Panc1 (cell line): ENCODE measurements around the gene ZACN. TPM values are rescaled to one million over a fixed set of nuclear protein-coding genes. Genes with fewer than 3 reads are reported as not detected.

ENCODE experiments used
- ATAC-seq: fragments of 200-7000 bp; cut with Tn5 transposase; 2 replicates; pipeline ENCODE4 v1.9.1; 2020; ENCODE audit warnings: mild to moderate bottlenecking, moderate library complexity
- BruUV-seq: library from RNA; stranded (reverse); fragments of 400-500 nt; replicated peaks from 2 replicates; lab custom pipeline; 2021; lab: Mats Ljungman, UMichigan
- CTCF ChIA-PET: fragments of 300-600 bp; sonication (Branson Sonifier 250); formaldehyde crosslinking; loops from one replicate; lab custom pipeline; 2022; ENCODE audit warnings: antibody characterized with exemption; lab: Charles Lee
- POLR2A ChIA-PET: fragments of 300-600 bp; sonication (Branson Sonifier 250); formaldehyde crosslinking; loops from one replicate; lab custom pipeline; 2022; ENCODE audit warnings: antibody characterized with exemption; lab: Charles Lee
- DNase-seq: peaks from one replicate; pipeline ENCODE4 v3.0.0-alpha.2; 2010; ENCODE audit warnings: low read depth, low spot score
- H3K27ac ChIP-seq: 2 replicates; pipeline ENCODE4 v1.5.1; 2011; ENCODE audit warnings: mild to moderate bottlenecking, low read length, inconsistent platforms
- H3K27me3 ChIP-seq: fragments of 200-500 bp; sonication (Bioruptor generic); 2 replicates; pipeline ENCODE4 v1.6.0; 2014; ENCODE audit warnings: low read length, inconsistent platforms; ENCODE audit not compliant: control insufficient read depth, insufficient read depth
- H3K36me3 ChIP-seq: fragments of 200-500 bp; sonication (Bioruptor generic); 2 replicates; pipeline ENCODE4 v1.5.1; 2014; ENCODE audit warnings: inconsistent platforms, mild to moderate bottlenecking, low read length, moderate library complexity; ENCODE audit not compliant: control insufficient read depth, insufficient read depth
- H3K4me1 ChIP-seq: 2 replicates; pipeline ENCODE4 v1.5.1; 2011; ENCODE audit warnings: inconsistent platforms, mild to moderate bottlenecking, low read length, moderate library complexity; ENCODE audit not compliant: control insufficient read depth, insufficient read depth
- H3K4me3 ChIP-seq, 2 experiments: 2 replicates each; pipeline ENCODE4 v1.5.1; 2011 to 2012; ENCODE audit warnings: low read depth in 2 of 2, low read length in 2 of 2, mild to moderate bottlenecking in 2 of 2, inconsistent platforms in 1 of 2, moderate library complexity in 1 of 2
- H3K9me3 ChIP-seq: fragments of 200-500 bp; sonication (Bioruptor generic); 2 replicates; pipeline ENCODE4 v1.5.1; 2014; ENCODE audit warnings: low read depth, mild to moderate bottlenecking, inconsistent platforms, low read length, moderate library complexity; ENCODE audit not compliant: control insufficient read depth, insufficient read depth
- POLR2AphosphoS5 ChIP-seq: IDR thresholded peaks from 2 replicates; pipeline ENCODE4 v1.6.1; 2012; ENCODE audit warnings: mild to moderate bottlenecking, low read depth, low read length, moderate library complexity
- SIN3A ChIP-seq: IDR thresholded peaks from 2 replicates; pipeline ENCODE4 v1.6.1; 2012; ENCODE audit warnings: low read depth, mild to moderate bottlenecking, low read length, moderate library complexity, borderline replicate concordance; ENCODE audit not compliant: insufficient read depth
- TCF7L2 ChIP-seq: IDR thresholded peaks from 2 replicates; pipeline ENCODE4 v1.6.1; 2011; ENCODE audit warnings: mild to moderate bottlenecking, low read depth, low read length, inconsistent platforms
- in situ Hi-C: cut with HindIII; loops from 2 replicates; pipeline ENCODE4 v1.10.0; 2016; ENCODE audit warnings: low sequenced_read_pairs, low pct_unique_long_range_greater_than_20kb
- intact Hi-C: fragments of 100-400 bp; cut with micrococcal nuclease; formaldehyde crosslinking; loops from one replicate; pipeline ENCODE4 v1.10.0; 2022; ENCODE audit not compliant: unreplicated experiment
- total RNA-seq: library from RNA; stranded (reverse); gene quantifications from one replicate; pipeline ENCODE4 v1.2.1, GENCODE V29; 2021; ENCODE audit not compliant: unreplicated experiment
- TF ChIP-seq, protein P1 (sequence below), 2 experiments: IDR thresholded peaks; 2 replicates each; pipeline ENCODE4 v1.6.1; 2011 to 2012; ENCODE audit warnings: low read depth in 2 of 2, control low read depth in 1 of 2, low read length in 1 of 2, mild to moderate bottlenecking in 1 of 2, moderate library complexity in 1 of 2; ENCODE audit not compliant: insufficient read depth in 1 of 2
- TF ChIP-seq, protein P2 (sequence below): fragments of 450-650 bp; IDR thresholded peaks from 2 replicates; pipeline ENCODE4 v1.5.1; 2017; ENCODE audit warnings: mild to moderate bottlenecking

The ZACN gene
- total RNA-seq, 1 experiment from 2014 or later, result not detected

DNA sequence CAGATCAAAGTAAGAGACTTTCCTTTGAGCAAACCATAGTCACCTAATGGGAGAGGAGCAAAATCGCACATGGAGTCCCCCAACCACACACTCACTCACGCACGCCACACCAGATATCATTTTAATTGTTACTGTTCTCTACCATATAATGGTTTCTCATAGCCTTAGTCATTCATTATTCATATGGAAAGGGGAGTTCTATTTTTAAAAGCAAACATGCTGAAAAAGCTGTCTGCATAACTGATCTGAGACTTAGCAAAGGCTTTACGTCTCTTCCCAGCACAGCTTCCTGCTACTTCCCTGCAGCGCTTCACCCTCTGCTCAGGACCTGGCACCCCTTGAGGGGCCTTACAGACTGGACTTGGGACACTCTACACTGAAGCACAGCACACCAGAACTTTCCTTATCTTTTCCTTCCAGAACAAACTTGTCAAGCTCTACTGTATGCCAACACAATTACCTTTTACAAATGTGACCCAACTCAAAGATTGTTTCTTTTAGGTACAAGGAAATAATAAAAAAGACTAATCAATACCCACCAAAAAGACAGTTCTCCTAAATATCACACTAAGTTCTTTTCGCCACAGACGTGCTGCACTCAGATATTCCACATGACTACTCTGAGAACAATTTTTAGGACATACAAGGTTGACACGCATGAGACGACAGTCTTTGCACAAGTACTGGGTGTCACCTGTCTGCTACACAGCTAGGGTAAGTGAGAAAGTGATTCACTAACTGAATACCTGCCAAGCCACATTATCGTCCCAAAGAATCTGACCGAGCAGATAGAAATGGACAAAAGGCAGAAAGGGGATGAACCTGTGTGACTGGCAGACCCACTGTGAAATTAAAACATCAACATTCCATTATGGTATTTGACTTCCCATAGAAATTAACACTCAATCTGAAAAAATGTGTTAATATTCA is 28.2 kb upstream of the ZACN start:
- TSS peak; percentile 38 for BruUV-seq
- Histone ChIP-seq H3K27me3 (no peaks in the 10 kb centered on the region), H3K4me3 (no peak overlapping the region), H3K9me3 (no peaks in the 10 kb centered on the region), H3K4me1 (no peaks in the 10 kb centered on the region), H3K27ac (no peak overlapping the region), H3K36me3 (peaks cover 14% of the 10 kb centered on the region; the same call in 1 of the 2 replicates)
- TF ChIP-seq, protein P1, sequence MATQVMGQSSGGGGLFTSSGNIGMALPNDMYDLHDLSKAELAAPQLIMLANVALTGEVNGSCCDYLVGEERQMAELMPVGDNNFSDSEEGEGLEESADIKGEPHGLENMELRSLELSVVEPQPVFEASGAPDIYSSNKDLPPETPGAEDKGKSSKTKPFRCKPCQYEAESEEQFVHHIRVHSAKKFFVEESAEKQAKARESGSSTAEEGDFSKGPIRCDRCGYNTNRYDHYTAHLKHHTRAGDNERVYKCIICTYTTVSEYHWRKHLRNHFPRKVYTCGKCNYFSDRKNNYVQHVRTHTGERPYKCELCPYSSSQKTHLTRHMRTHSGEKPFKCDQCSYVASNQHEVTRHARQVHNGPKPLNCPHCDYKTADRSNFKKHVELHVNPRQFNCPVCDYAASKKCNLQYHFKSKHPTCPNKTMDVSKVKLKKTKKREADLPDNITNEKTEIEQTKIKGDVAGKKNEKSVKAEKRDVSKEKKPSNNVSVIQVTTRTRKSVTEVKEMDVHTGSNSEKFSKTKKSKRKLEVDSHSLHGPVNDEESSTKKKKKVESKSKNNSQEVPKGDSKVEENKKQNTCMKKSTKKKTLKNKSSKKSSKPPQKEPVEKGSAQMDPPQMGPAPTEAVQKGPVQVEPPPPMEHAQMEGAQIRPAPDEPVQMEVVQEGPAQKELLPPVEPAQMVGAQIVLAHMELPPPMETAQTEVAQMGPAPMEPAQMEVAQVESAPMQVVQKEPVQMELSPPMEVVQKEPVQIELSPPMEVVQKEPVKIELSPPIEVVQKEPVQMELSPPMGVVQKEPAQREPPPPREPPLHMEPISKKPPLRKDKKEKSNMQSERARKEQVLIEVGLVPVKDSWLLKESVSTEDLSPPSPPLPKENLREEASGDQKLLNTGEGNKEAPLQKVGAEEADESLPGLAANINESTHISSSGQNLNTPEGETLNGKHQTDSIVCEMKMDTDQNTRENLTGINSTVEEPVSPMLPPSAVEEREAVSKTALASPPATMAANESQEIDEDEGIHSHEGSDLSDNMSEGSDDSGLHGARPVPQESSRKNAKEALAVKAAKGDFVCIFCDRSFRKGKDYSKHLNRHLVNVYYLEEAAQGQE (IDR thresholded peaks at IDR 0.05; ENCODE audit: insufficient read depth in 1 of 2, low read depth in 2 of 2, low read length in 1 of 2), result no peak
- TF ChIP-seq SIN3A (no peak), TCF7L2 (no peak), POLR2AphosphoS5 (no peak)
- TF ChIP-seq, protein P2, sequence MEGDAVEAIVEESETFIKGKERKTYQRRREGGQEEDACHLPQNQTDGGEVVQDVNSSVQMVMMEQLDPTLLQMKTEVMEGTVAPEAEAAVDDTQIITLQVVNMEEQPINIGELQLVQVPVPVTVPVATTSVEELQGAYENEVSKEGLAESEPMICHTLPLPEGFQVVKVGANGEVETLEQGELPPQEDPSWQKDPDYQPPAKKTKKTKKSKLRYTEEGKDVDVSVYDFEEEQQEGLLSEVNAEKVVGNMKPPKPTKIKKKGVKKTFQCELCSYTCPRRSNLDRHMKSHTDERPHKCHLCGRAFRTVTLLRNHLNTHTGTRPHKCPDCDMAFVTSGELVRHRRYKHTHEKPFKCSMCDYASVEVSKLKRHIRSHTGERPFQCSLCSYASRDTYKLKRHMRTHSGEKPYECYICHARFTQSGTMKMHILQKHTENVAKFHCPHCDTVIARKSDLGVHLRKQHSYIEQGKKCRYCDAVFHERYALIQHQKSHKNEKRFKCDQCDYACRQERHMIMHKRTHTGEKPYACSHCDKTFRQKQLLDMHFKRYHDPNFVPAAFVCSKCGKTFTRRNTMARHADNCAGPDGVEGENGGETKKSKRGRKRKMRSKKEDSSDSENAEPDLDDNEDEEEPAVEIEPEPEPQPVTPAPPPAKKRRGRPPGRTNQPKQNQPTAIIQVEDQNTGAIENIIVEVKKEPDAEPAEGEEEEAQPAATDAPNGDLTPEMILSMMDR, result no peak
- ChIA-PET POLR2A (interaction anchor here (0.7 kb wide), 1 partner anchor 10 kb away, joined by 4 read pairs; no protein-coding TSS in a partner anchor), CTCF (no interaction called here)
- ATAC-seq, result no peak
- DNase-seq, result no peak
- in situ Hi-C loops, result loop anchor here (25.0 kb wide), 1 partner anchor 114 kb away; the partner anchor contains the start of gene FBF1
- intact Hi-C loops, result no loop called here

DNA sequence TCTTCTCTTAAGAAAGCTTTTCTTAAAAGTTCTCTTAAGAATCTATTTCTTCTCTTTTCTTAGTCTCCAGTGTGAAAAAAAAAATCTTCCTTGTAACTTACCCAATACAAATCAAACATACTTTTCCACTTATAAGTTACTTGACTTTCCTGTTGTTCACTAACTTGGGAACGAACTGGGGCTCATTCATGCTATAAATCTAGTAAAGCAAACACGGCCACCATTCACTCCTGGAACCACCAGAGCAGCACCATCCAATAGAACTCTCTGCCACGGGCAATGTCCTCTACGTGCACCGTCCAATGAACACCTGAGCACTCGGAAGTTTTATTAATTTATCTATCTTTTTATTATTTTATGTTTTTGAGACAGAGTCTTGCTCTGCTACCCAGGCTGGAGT is 27.4 kb upstream of the ZACN start:
- Histone ChIP-seq H3K9me3 (no peaks in the 10 kb centered on the region), H3K27me3 (no peaks in the 10 kb centered on the region), H3K36me3 (peaks cover 12% of the 10 kb centered on the region), H3K4me3 (no peak overlapping the region), H3K4me1 (no peaks in the 10 kb centered on the region), H3K27ac (no peak overlapping the region)
- no TSS peak for BruUV-seq
- POLR2A ChIA-PET, result interaction anchor here (0.7 kb wide), 1 partner anchor 10 kb away, joined by 4 read pairs; no protein-coding TSS in a partner anchor
- intact Hi-C loops (no loop called here), in situ Hi-C loops (loop anchor here (25.0 kb wide), 1 partner anchor 114 kb away; the partner anchor contains the start of gene FBF1)
- DNase-seq (no peak), ATAC-seq (no peak)
- TF ChIP-seq, protein P1 (IDR thresholded peaks at IDR 0.05; ENCODE audit: insufficient read depth in 1 of 2, low read depth in 2 of 2, low read length in 1 of 2), result no peak
- TF ChIP-seq TCF7L2 (no peak), POLR2AphosphoS5 (no peak), SIN3A (no peak)
- TF ChIP-seq, protein P2, result no peak
- CTCF ChIA-PET, result no interaction called here
